Measurements from ENCODE around the gene FBXO40.

GRCh38 chr3:121621491-121621890, 28.3 kb downstream of the FBXO40 start:
- TF ChIP-seq CTCF (IDR thresholded peaks at IDR 0.05; ENCODE audit: low read length) = no peak
- no peak for TF ChIP-seq EZH2 (IDR thresholded peaks at IDR 0.05; ENCODE audit: borderline replicate concordance, low read length)

Data from OCI-LY1 (cell line).